Activated naive CD4-positive, alpha-beta T cell treated with anti-CD3 and anti-CD28 coated beads for 36 hours (primary cell): Measurements from ENCODE around the gene STK32B. TPM values are rescaled to one million over a fixed set of nuclear protein-coding genes. Genes with fewer than 3 reads are reported as not detected.

ENCODE experiments used
- CTCF ChIA-PET: fragments of 350-600 bp; sonication (Branson Sonifier 250); formaldehyde crosslinking; loops from one replicate; lab custom pipeline; 2021; ENCODE audit warnings: antibody characterized with exemption; lab: Charles Lee
- DNase-seq: peaks from one replicate; pipeline ENCODE4 v3.0.0-alpha.2; 2020
- H3K27ac Mint-ChIP-seq: one replicate; pipeline ENCODE4 v1.8.0; 2021; ENCODE audit warnings: mild to moderate bottlenecking, mixed read lengths
- H3K27me3 Mint-ChIP-seq: one replicate; pipeline ENCODE4 v1.8.0; 2021; ENCODE audit warnings: low read depth, mixed read lengths
- H3K36me3 Mint-ChIP-seq: one replicate; pipeline ENCODE4 v1.8.0; 2021; ENCODE audit warnings: low read depth, mixed read lengths
- H3K4me1 Mint-ChIP-seq: one replicate; pipeline ENCODE4 v1.8.0; 2021; ENCODE audit warnings: low read depth, mixed read lengths
- H3K4me3 Mint-ChIP-seq: one replicate; pipeline ENCODE4 v1.8.0; 2021; ENCODE audit warnings: mild to moderate bottlenecking, moderate library complexity, mixed read lengths
- H3K9me3 Mint-ChIP-seq: one replicate; pipeline ENCODE4 v1.8.0; 2021; ENCODE audit warnings: mixed read lengths
- intact Hi-C: fragments of 100-400 bp; cut with micrococcal nuclease; formaldehyde crosslinking; loops from one replicate; pipeline ENCODE4 v1.15.1; 2023
- total RNA-seq, 2 experiments: library from RNA; stranded (reverse); gene quantifications; one replicate each; pipeline ENCODE4 v1.2.3, GENCODE V29; 2021

Gene STK32B
- total RNA-seq, 2 experiments from 2014 or later, result not detected

DNA sequence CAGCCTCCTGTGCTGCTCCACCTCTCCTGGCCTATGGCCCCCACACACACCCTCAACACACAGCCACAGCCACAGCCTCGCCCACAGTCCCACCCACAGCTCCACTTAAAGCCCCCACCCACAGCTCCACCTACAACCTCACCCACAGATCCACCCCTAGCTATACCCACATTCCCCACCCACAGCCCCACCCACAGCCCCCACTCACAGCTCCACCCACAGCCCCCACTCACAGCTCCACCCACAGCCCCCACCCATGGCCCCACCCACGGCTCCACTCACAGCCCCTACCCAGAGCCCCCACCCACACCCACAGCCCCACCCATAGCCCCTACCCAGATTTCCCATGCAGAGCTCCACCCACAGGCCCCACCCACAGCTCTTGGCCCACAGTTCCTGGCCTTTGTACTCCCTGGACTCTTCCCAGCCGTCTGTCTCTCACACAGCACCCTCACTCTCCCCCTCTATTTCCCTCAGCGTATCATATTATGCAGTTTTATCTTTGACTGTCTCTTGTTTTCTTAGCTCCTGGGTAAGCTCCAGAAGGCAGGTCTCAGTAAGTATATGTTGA, 334.5 kb downstream of the STK32B start:
- intact Hi-C loops, result no loop called here
- H3K36me3 Mint-ChIP-seq, result no peaks in the 10 kb centered on the region
- H3K4me3 Mint-ChIP-seq, result no peak overlapping the region
- CTCF ChIA-PET, result no interaction called here
- no peak overlapping the region for H3K27ac Mint-ChIP-seq
- H3K9me3 Mint-ChIP-seq, result no peaks in the 10 kb centered on the region
- H3K4me1 Mint-ChIP-seq, result no peaks in the 10 kb centered on the region
- no peaks in the 10 kb centered on the region for H3K27me3 Mint-ChIP-seq
- DNase-seq, result no peak

DNA sequence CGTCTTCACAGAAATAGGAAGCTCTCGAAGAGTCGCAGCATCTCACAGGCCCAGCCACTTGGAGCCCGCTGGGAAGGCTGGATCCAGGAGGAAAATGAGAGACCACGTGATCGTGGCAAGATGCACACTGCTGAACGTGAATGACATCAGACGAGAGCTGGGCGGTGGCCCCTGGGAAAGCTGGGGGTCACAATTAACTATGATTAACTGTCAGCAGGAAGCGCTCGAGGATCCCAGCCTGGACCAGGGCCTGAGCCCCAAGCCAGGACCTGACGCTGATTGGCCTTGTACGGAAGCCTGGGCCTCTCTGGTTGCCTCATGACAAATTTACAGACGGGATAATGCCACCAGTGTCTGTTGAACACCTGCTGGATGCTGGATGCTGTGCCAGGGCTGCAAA, 335.6 kb downstream of the STK32B start:
- Mint-ChIP-seq H3K4me1 (no peaks in the 10 kb centered on the region), H3K27me3 (no peaks in the 10 kb centered on the region), H3K36me3 (no peaks in the 10 kb centered on the region), H3K27ac (no peak overlapping the region), H3K9me3 (no peaks in the 10 kb centered on the region), H3K4me3 (no peak overlapping the region)
- intact Hi-C loops, result no loop called here
- CTCF ChIA-PET, result no interaction called here
- DNase-seq, result no peak

DNA sequence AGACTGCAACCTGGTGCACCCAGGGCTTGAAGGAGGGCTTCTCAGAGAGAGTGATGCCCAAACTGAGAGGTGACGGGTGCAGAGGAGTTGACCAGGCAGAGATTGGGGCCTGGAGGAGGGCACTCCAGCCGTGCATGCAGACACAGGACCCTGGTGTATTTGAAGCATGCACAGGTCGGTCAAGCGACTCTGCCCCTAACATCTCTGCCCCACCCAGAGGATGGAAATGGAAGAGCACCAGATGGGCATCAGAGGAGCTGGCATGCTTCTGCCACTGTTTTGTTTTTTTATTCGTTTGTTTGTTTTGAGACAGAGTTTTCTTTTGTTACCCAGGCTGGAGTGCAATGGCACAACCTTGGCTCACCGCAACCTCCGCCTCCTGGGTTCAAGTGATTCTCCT, 336.2 kb downstream of the STK32B start:
- CTCF ChIA-PET, result no interaction called here
- Mint-ChIP-seq H3K4me1 (no peaks in the 10 kb centered on the region), H3K27ac (no peak overlapping the region), H3K36me3 (no peaks in the 10 kb centered on the region), H3K27me3 (no peaks in the 10 kb centered on the region), H3K4me3 (no peak overlapping the region), H3K9me3 (no peaks in the 10 kb centered on the region)
- DNase-seq, result no peak
- intact Hi-C loops, result no loop called here

DNA sequence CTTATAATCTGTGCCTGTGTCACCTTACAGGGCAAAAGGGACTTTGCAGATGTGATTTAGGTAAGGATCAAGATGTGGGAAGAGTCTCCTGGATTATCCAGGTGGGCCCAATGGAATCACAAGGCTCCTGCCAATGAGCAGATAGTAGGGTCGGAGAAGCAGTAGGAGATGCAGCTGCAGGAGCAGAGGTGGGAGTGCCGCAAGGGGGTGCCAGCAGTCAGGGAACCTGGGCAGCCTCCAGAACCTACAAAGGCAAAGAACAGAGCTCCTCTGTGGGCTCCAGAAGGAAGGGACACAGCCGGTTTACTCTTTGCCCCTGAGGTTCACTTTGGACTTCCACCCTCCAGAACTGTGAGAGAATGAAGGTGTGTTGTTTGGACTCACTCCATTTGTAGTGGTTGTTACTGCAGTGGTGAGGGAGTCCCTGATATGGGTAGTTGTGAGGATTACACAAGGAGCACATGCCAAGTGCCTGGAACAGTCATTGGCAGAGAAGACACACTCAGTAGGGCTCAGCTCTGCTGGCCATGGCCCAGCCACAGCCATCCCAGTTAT, 338.6 kb downstream of the STK32B start:
- Mint-ChIP-seq H3K27ac (no peak overlapping the region), H3K4me1 (no peaks in the 10 kb centered on the region), H3K27me3 (no peaks in the 10 kb centered on the region), H3K36me3 (no peaks in the 10 kb centered on the region), H3K4me3 (no peak overlapping the region), H3K9me3 (no peaks in the 10 kb centered on the region)
- intact Hi-C loops, result no loop called here
- DNase-seq, result no peak
- CTCF ChIA-PET, result no interaction called here

DNA sequence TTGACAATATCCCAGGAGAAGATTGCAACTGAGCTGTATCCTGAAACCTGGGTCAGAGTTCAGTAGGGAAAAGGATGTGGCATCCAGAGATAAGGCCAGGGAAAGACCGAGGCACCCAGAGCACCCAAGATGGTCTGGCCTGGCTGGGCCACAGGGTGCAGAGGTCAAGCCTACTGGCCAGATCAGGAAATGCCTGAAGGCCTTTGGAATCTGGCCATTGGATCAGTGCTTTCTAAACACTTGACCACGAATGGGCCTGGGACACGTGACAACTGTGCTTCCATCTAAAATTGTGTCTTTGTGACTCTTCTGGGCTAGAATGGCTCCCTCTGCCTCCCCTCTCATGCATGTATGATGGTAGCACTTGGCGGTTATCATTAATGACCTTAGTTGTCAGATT, 340.2 kb downstream of the STK32B start:
- Mint-ChIP-seq H3K36me3 (no peaks in the 10 kb centered on the region), H3K4me3 (no peak overlapping the region), H3K4me1 (no peaks in the 10 kb centered on the region), H3K9me3 (no peaks in the 10 kb centered on the region), H3K27ac (no peak overlapping the region), H3K27me3 (no peaks in the 10 kb centered on the region)
- CTCF ChIA-PET, result no interaction called here
- intact Hi-C loops, result no loop called here
- no peak for DNase-seq

DNA sequence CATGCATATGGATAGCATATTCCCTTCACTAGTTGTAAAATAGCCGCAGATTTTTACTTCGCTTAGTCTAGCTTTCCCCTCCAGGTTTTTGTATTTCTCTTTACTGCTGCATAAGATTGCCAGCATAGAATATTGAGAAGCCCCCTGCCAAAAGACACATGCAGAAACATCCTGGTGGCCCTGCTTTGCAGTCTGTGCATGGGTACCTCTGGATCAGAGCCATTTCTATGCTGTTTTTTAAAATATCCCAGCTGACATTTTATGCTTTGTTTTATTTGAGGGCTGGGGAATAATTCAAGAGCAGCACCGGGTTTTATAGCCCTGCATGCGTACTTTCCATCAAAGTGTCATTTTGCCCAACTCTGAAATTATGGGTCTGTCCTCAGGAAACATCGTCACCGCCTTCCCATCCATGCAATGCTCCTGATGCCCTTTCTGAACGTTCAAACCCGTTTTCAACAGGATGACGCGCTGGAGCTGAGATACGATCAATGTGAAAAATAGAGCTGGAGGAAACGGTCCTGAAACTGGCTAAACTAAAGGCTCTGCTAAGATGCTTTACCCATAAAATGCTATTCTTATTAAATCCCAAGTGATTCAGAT, 342.7 kb downstream of the STK32B start:
- Mint-ChIP-seq H3K27ac (no peak overlapping the region), H3K27me3 (no peaks in the 10 kb centered on the region), H3K9me3 (no peaks in the 10 kb centered on the region), H3K4me1 (no peaks in the 10 kb centered on the region), H3K36me3 (no peaks in the 10 kb centered on the region), H3K4me3 (no peak overlapping the region)
- CTCF ChIA-PET, result no interaction called here
- intact Hi-C loops, result no loop called here
- DNase-seq, result no peak

DNA sequence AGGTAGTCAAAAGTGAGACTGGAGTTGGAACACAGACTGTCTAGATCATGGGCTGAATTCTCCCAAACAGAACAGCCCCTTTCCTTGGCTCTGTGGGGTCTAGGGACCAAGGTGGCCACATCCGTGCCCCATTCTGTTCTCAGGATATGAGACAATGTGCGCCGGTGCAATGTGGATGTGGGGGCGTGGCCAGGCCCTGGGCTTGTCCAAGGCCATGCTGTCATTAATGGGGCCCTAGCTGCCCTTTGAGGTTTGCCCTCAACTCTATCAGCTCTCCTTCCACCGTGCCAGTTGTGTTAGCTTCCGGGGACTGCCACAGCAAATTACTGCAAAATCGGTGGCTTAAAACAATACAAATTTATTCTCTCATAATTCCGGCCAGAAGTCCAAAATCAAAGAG, 344.5 kb downstream of the STK32B start:
- Mint-ChIP-seq H3K4me3 (no peak overlapping the region), H3K4me1 (no peaks in the 10 kb centered on the region), H3K36me3 (no peaks in the 10 kb centered on the region), H3K27ac (no peak overlapping the region), H3K9me3 (no peaks in the 10 kb centered on the region), H3K27me3 (no peaks in the 10 kb centered on the region)
- CTCF ChIA-PET, result no interaction called here
- DNase-seq, result no peak
- intact Hi-C loops, result no loop called here

DNA sequence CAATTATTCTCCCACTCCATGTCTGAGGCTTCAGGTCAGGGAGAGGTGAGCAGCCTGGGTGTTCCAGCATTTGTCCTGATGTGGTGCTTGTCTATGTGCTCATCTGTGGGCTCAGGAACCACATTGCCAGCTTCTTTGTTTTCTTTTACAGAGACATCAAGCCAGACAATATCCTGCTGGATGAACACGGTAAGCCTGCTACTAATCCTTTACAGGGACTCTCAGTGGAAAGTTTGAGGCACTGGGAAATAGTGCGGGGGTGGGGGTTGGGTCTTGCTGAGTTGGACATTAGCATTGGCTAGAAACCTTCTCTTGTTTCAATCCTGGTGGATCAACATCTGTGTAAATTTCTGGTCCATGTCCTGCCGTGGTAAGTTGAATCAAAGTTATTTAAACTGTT, 346.8 kb downstream of the STK32B start:
- Mint-ChIP-seq H3K4me3 (no peak overlapping the region), H3K4me1 (no peaks in the 10 kb centered on the region), H3K27ac (no peak overlapping the region), H3K27me3 (peaks cover 2% of the 10 kb centered on the region), H3K36me3 (no peaks in the 10 kb centered on the region), H3K9me3 (peaks cover 6% of the 10 kb centered on the region)
- no peak for DNase-seq
- intact Hi-C loops, result no loop called here
- CTCF ChIA-PET, result interaction anchor here (0.6 kb wide), 1 partner anchor 350 kb away, joined by 3 read pairs; no protein-coding TSS in a partner anchor

DNA sequence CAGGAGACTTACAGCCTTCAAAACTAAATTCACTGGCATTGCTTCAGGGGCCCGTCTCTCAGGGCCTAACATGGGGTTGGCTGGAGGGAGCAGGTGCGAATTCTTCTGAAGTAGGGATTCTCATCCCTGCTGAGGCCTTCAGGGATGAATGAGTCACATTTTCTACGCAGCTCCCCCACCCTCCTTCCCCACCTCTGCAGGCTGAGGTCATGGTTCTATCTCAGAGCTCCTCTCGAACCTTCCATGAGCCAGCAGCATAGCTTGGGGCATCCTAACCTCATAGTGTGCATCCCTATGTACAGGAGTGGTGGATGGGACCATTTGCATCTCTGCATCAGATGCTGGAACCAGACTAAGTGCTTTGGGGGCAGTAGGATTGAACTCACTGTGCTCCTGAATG, 347.8 kb downstream of the STK32B start:
- Mint-ChIP-seq H3K9me3 (peaks cover 11% of the 10 kb centered on the region), H3K36me3 (no peaks in the 10 kb centered on the region), H3K4me3 (no peak overlapping the region), H3K27me3 (peaks cover 2% of the 10 kb centered on the region), H3K4me1 (no peaks in the 10 kb centered on the region), H3K27ac (no peak overlapping the region)
- CTCF ChIA-PET, result no interaction called here
- intact Hi-C loops, result no loop called here
- DNase-seq, result no peak

DNA sequence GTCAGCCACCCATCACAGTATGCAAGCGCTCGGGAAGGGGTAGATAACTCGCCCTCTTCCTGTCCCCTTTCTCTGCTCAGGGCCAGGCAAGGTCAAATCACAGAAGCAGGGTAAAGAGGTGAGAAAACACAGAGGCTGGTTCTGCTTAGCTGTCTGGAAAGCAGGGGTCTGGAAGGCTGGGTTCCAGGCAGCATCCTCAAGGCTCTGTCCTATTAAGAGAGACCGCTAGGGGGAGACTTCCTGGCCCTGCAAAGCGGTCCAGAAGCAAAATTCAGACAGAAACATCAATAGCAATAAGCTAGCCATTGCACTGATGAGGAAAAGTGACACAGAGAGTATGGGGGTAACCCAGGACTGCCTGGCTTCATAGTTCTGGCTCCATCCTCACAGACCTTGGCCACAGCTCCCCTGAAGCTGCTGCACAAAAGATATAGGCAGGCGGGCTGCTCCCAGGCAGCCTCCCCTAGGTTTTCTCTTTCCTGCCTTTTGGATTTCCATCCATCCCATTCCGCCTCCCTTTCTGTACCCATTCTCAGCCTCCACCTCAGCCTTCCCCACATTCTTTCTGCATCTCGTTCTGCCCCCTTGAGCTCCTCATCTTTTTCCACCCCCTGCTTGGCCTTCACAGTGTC, 348.6 kb downstream of the STK32B start:
- Mint-ChIP-seq H3K4me3 (no peak overlapping the region), H3K36me3 (no peaks in the 10 kb centered on the region), H3K27ac (no peak overlapping the region), H3K4me1 (no peaks in the 10 kb centered on the region), H3K27me3 (peaks cover 2% of the 10 kb centered on the region), H3K9me3 (peaks cover 11% of the 10 kb centered on the region)
- CTCF ChIA-PET, result no interaction called here
- no peak for DNase-seq
- intact Hi-C loops, result no loop called here

DNA sequence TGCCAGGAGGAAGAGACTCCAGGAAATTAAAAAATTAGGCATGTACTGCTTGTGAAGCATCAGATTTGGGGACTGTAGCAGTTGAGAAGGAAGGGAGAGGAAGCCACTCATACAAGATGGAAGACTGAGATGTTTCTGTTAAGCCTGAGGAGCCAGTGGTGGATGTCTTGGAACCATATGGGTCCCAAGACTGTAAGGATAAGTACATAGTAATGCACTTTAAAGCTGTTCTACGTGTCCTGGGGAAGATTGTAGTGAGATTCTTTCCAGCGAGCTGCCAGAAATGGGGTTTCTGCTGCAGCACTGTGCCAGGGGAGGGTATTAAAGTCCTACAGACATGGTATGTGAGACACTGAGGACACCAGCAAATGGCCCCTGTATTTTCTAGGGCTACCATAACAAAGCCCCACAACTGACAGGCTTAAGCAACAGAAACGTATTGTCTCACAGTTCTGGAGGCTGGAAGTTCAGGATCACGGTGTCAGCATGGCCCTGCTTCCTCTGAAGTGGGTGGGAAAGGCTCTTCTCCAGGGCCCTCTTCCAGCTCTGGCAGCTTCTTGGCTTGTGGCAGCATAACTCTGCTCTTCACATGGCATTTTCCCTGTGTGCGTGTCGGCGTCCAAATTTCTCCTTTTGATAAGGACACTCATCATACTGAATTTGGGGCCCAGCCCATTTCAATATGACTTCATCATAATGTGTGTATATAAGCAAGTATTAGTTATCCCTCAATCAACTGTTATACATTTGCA, 352.6 kb downstream of the STK32B start:
- Mint-ChIP-seq H3K27ac (no peak overlapping the region), H3K9me3 (peaks cover 28% of the 10 kb centered on the region), H3K27me3 (peaks cover 2% of the 10 kb centered on the region), H3K36me3 (peaks cover 2% of the 10 kb centered on the region), H3K4me3 (no peak overlapping the region), H3K4me1 (no peaks in the 10 kb centered on the region)
- CTCF ChIA-PET, result no interaction called here
- no peak for DNase-seq
- intact Hi-C loops, result no loop called here

DNA sequence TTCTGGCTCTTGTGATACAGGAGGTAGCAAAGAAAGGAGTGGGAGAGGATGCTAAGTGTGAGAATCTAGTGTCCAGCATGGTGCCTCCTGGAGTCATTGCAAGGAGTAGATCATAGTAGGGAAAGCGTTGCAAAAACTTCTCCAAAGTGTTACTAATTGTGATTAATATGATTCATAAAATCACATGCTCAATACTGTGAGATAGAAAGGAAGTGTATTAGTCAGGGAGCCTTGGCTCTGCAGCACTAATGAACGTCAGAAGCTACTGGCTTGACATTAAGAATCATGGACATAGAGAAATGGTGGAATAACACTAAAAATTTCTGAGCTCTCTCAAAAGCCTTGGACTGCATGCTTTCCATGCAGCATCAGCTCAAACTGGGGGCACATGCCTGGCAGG, 358.0 kb downstream of the STK32B start:
- no peaks in the 10 kb centered on the region for H3K27me3 Mint-ChIP-seq
- CTCF ChIA-PET, result no interaction called here

More for the DNA sequence above, 358.0 kb downstream of the STK32B start:
- no peaks in the 10 kb centered on the region for H3K4me1 Mint-ChIP-seq
- peaks cover 17% of the 10 kb centered on the region for H3K9me3 Mint-ChIP-seq
- peaks cover 2% of the 10 kb centered on the region for H3K36me3 Mint-ChIP-seq
- H3K27ac Mint-ChIP-seq, result no peak overlapping the region
- intact Hi-C loops, result no loop called here
- DNase-seq, result no peak
- H3K4me3 Mint-ChIP-seq, result no peak overlapping the region
